Lower lobe of right lung (tissue), 2 donors: ENCODE measurements around the gene JMJD8. TPM values are rescaled to one million over a fixed set of nuclear protein-coding genes. Genes with fewer than 3 reads are reported as not detected.
A peak's percentile ranks its signal among the peaks of the same experiment; 100 is the strongest.

Source experiments
- ATAC-seq, 2 donors: fragments of 200-7000 bp; cut with Tn5 transposase; one replicate each; pipeline ENCODE4 v1.9.1; 2020 to 2022; ENCODE audit warnings: mild to moderate bottlenecking in 2 of 2, moderate library complexity in 2 of 2
- DNase-seq: peaks from one replicate; pipeline ENCODE4 v3.0.0-alpha.2; 2020
- H3K27ac ChIP-seq: fragments of 200-600 bp; one replicate; pipeline ENCODE4 v1.8.0; 2022
- H3K27me3 ChIP-seq: fragments of 200-600 bp; one replicate; pipeline ENCODE4 v1.8.0; 2022; ENCODE audit warnings: low read depth
- H3K36me3 ChIP-seq: fragments of 200-600 bp; one replicate; pipeline ENCODE4 v1.8.0; 2022; ENCODE audit warnings: mild to moderate bottlenecking
- H3K4me1 ChIP-seq: fragments of 200-600 bp; one replicate; pipeline ENCODE4 v1.8.0; 2022
- H3K4me3 ChIP-seq: fragments of 200-600 bp; one replicate; pipeline ENCODE4 v1.8.0; 2022; ENCODE audit warnings: mild to moderate bottlenecking
- H3K9me3 ChIP-seq: fragments of 200-600 bp; one replicate; pipeline ENCODE4 v1.8.0; 2022
- CTCF ChIP-seq: fragments of 200-600 bp; IDR thresholded peaks from one replicate; pipeline ENCODE4 v1.8.0; 2022; ENCODE audit warnings: antibody characterized with exemption, mild to moderate bottlenecking
- intact Hi-C: fragments of 100-400 bp; cut with DNase I; formaldehyde crosslinking; loops from one replicate; pipeline ENCODE4 v1.11.0; 2022
- long read RNA-seq: library from polyadenylated mRNA; unstranded; transcript quantifications from one replicate; pipeline ENCODE4 v2.0.0, GENCODE V29; 2021
- total RNA-seq: library from RNA; stranded (reverse); fragmentation: NEBNext Ultra II Directional; extraction: Animal tissue kit (Norgen Biotek cat#: 25700); gene quantifications from one replicate; pipeline ENCODE4 v1.2.1, GENCODE V29; 2021
- donor health status: DM: no; HTN: yes; CAD: no; lungs with severe emphysema.

JMJD8 gene
- 43.2 TPM for total RNA-seq
- long read RNA-seq, transcript JMJD8-202 (8 exons, 823 nt), result minor isoform, 7 of 150 reads
- long read RNA-seq, transcript JMJD8-209 (8 exons, 2,205 nt), result minor isoform, 11 of 150 reads
- long read RNA-seq, transcript JMJD8-201 (9 exons, 2,038 nt), result major isoform, 48 of 150 reads
- long read RNA-seq, partial matches to known transcripts, result 19 of 150 reads
- long read RNA-seq, other reads (novel, unspliced or antisense), result 51 of 150 reads

GRCh38 chr16:684071-684794 is at the start of gene JMJD8:
TSS of gene JMJD8 (minus strand) at chr16:684334. CDS start at chr16:684319, 15 bp downstream.
- no peaks in the 10 kb centered on the region for H3K27me3 ChIP-seq
- ATAC-seq (peak; percentile 82 to 83), DNase-seq (peak; percentile 99)
- peaks cover 58% of the 10 kb centered on the region for H3K4me1 ChIP-seq
- intact Hi-C loops, result no loop called here
- TF ChIP-seq CTCF, result no peak
- H3K27ac ChIP-seq, result peak within 1 kb of the TSS; percentile 89
- H3K36me3 ChIP-seq, result peaks cover 36% of the 10 kb centered on the region
- no peaks in the 10 kb centered on the region for H3K9me3 ChIP-seq
- H3K4me3 ChIP-seq, result peak within 1 kb of the TSS; percentile 83

GRCh38 chr16:733382-734207 is 49.5 kb upstream of the JMJD8 start:
- Histone ChIP-seq H3K27ac (no peak overlapping the region), H3K4me1 (peaks cover 1% of the 10 kb centered on the region), H3K36me3 (peaks cover 61% of the 10 kb centered on the region), H3K27me3 (peaks cover under 1% of the 10 kb centered on the region), H3K4me3 (no peak overlapping the region), H3K9me3 (no peaks in the 10 kb centered on the region)
- peak; percentile 37 for TF ChIP-seq CTCF
- DNase-seq (no peak), ATAC-seq (peak in 1 of 2 donors; percentile 14)
- intact Hi-C loops, result no loop called here

- ATAC-seq, result no peak
- intact Hi-C loops, result no loop called here
Observed at GRCh38 chr16:732936-733335, 48.8 kb upstream of the JMJD8 start.

GRCh38 chr16:732332-732731 is 48.2 kb upstream of the JMJD8 start:
- Histone ChIP-seq H3K9me3 (no peaks in the 10 kb centered on the region), H3K27me3 (peaks cover 13% of the 10 kb centered on the region), H3K27ac (no peak overlapping the region), H3K36me3 (peaks cover 53% of the 10 kb centered on the region), H3K4me1 (peaks cover 14% of the 10 kb centered on the region), H3K4me3 (no peak overlapping the region)
- intact Hi-C loops, result no loop called here
- DNase-seq, result no peak
- TF ChIP-seq CTCF, result no peak
- ATAC-seq, result no peak

More at GRCh38 chr16:732936-733335, 48.8 kb upstream of the JMJD8 start:
- no peak overlapping the region for H3K4me3 ChIP-seq
- H3K9me3 ChIP-seq, result no peaks in the 10 kb centered on the region
- peaks cover 59% of the 10 kb centered on the region for H3K36me3 ChIP-seq
- no peak overlapping the region for H3K27ac ChIP-seq
- DNase-seq, result no peak
- peaks cover 7% of the 10 kb centered on the region for H3K27me3 ChIP-seq
- TF ChIP-seq CTCF, result no peak
- peaks cover 8% of the 10 kb centered on the region for H3K4me1 ChIP-seq

- TF ChIP-seq CTCF, result no peak
- ATAC-seq (no peak), DNase-seq (no peak)
- H3K27me3 ChIP-seq, result peaks cover 24% of the 10 kb centered on the region
- peaks cover 38% of the 10 kb centered on the region for H3K36me3 ChIP-seq
- H3K4me3 ChIP-seq, result no peak overlapping the region
- H3K9me3 ChIP-seq, result no peaks in the 10 kb centered on the region
- intact Hi-C loops, result no loop called here
- H3K4me1 ChIP-seq, result peaks cover 24% of the 10 kb centered on the region
- no peak overlapping the region for H3K27ac ChIP-seq
Observed at GRCh38 chr16:730666-731509, 46.8 kb upstream of the JMJD8 start.
